ENCODE data around the gene OLFM3. TPM values are rescaled to one million over a fixed set of nuclear protein-coding genes. Genes with fewer than 3 reads are reported as not detected.

The OLFM3 gene
- total and polyA plus RNA-seq, 2 donors (not counting 3 experiments of a cell fraction or from before 2014, with no cell fraction given), result not detected

- Histone ChIP-seq H2AFZ (ENCODE audit: low read depth, low read length) (no peak overlapping the region), H3K4me3 (replicated peaks in 1 of 3; ENCODE audit: insufficient read depth in 1 of 3, low read depth in 1 of 3, low read length in 3 of 3) (no peak overlapping the region), H3K27me3 (ENCODE audit: control insufficient read depth in 2 of 2, insufficient read depth in 2 of 2, low read length in 2 of 2) (no peaks in the 10 kb centered on the region), H3K9ac (replicated peaks; ENCODE audit: extremely low read depth, insufficient read depth, low read length) (no peak overlapping the region), H3K4me2 (ENCODE audit: insufficient read depth, low read length) (no peak overlapping the region), H3K4me1 (ENCODE audit: control insufficient read depth, extremely low read depth, insufficient read depth, low read length) (no peaks in the 10 kb centered on the region), H4K20me1 (replicated peaks; ENCODE audit: control insufficient read depth, extremely low read depth, insufficient read depth, low read length) (no peaks in the 10 kb centered on the region), H3K9me3 (replicated peaks; ENCODE audit: control insufficient read depth, insufficient read depth, low read length) (no peaks in the 10 kb centered on the region), H3K36me3 (ENCODE audit: control insufficient read depth in 2 of 2, extremely low read depth in 1 of 2, insufficient read depth in 2 of 2, low read length in 2 of 2) (no peaks in the 10 kb centered on the region), H3K27ac (ENCODE audit: insufficient read depth, low read depth, low read length) (no peak overlapping the region), H3K79me2 (ENCODE audit: control insufficient read depth, insufficient read depth, low read length) (no peaks in the 10 kb centered on the region), H3K9me1 (replicated peaks; ENCODE audit: control insufficient read depth, extremely low read depth, insufficient read depth, low read length) (no peaks in the 10 kb centered on the region)
- intact Hi-C loops (cut with micrococcal nuclease) (no loop called here), dilution Hi-C loops (cut with MboI; ENCODE audit: extremely low pct_ligation_motif_present, low sequenced_read_pairs) (no loop called here)
- CTCF ChIA-PET, result no interaction called here
- POLR2A ChIA-PET, result interaction anchor here (0.6 kb wide), 1 partner anchor 171 kb away, joined by 3 read pairs; no protein-coding TSS in a partner anchor
- FAIRE-seq (no peak), DNase-seq (ENCODE audit: low read depth, low spot score) (no peak)
- no TSS peak for BruUV-seq (replicated peaks)
- TF ChIP-seq JUN (IDR thresholded peaks at IDR 0.05; ENCODE audit: borderline replicate concordance, insufficient read depth, insufficient read length, low read depth), result no peak
- TF ChIP-seq EZH2 (IDR thresholded peaks at IDR 0.05; ENCODE audit: borderline replicate concordance, low read depth, low read length, severe bottlenecking), result no peak
- TF ChIP-seq CTCF (IDR thresholded peaks at IDR 0.05; ENCODE audit: extremely low read depth in 1 of 2, insufficient read depth in 1 of 2, low read depth in 1 of 2, low read length in 2 of 2), result no peak
- TF ChIP-seq MYC (IDR thresholded peaks at IDR 0.05; ENCODE audit: low read depth, low read length), result no peak
- TF ChIP-seq, protein P1, sequence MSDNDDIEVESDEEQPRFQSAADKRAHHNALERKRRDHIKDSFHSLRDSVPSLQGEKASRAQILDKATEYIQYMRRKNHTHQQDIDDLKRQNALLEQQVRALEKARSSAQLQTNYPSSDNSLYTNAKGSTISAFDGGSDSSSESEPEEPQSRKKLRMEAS (IDR thresholded peaks at IDR 0.05; ENCODE audit: insufficient read depth, insufficient read length), result no peak
- TF ChIP-seq GATA2 (IDR thresholded peaks at IDR 0.05; ENCODE audit: insufficient read depth, insufficient read length, low read depth, low read length), result no peak
- TF ChIP-seq POLR2A (IDR thresholded peaks at IDR 0.05; ENCODE audit: low read depth, low read length), result no peak
- TF ChIP-seq FOS (IDR thresholded peaks at IDR 0.05; ENCODE audit: borderline replicate concordance, insufficient read depth, low read length), result no peak
- no peak for TF ChIP-seq POLR2AphosphoS5 (IDR thresholded peaks at IDR 0.05; ENCODE audit: insufficient read depth, low read depth, low read length)
Measured at GRCh38 chr1:101852936-101853335, 143.8 kb downstream of the OLFM3 start.

Data from endothelial cell of umbilical vein (primary cell).